ENCODE results near the gene SPR.

The SPR gene

GRCh38 chr2:72933207-72933606 is 46.0 kb downstream of the SPR start:
- no peak overlapping the region for H3K27ac ChIP-seq
- no peak for TF ChIP-seq ZFX (IDR thresholded peaks at IDR 0.05; ENCODE audit: borderline replicate concordance)
- TF ChIP-seq CTCF (IDR thresholded peaks at IDR 0.05): no peak

- TF ChIP-seq ZFX (IDR thresholded peaks at IDR 0.05; ENCODE audit: borderline replicate concordance) (no peak), CTCF (IDR thresholded peaks at IDR 0.05) (no peak)
Measured at GRCh38 chr2:72933646-72934151, 46.5 kb downstream of the SPR start.

GRCh38 chr2:72934683-72935610 is 47.7 kb downstream of the SPR start:
- TF ChIP-seq CTCF (IDR thresholded peaks at IDR 0.05) (peak; percentile 33), ZFX (IDR thresholded peaks at IDR 0.05; ENCODE audit: borderline replicate concordance) (no peak)
- H3K27ac ChIP-seq: no peak overlapping the region

More at GRCh38 chr2:72933646-72934151, 46.5 kb downstream of the SPR start:
- no peak overlapping the region for H3K27ac ChIP-seq

GRCh38 chr2:72935611-72935957 is 48.4 kb downstream of the SPR start:
- TF ChIP-seq ZFX (IDR thresholded peaks at IDR 0.05; ENCODE audit: borderline replicate concordance) (no peak), CTCF (IDR thresholded peaks at IDR 0.05) (no peak)
- no peak overlapping the region for H3K27ac ChIP-seq

GRCh38 chr2:72936660-72937355 is 49.6 kb downstream of the SPR start:
- TF ChIP-seq CTCF (IDR thresholded peaks at IDR 0.05): no peak
- TF ChIP-seq ZFX (IDR thresholded peaks at IDR 0.05; ENCODE audit: borderline replicate concordance): no peak
- no peak overlapping the region for H3K27ac ChIP-seq

GRCh38 chr2:72937356-72937669 is 50.1 kb downstream of the SPR start:
- no peak overlapping the region for H3K27ac ChIP-seq
- TF ChIP-seq CTCF (IDR thresholded peaks at IDR 0.05): no peak
- TF ChIP-seq ZFX (IDR thresholded peaks at IDR 0.05; ENCODE audit: borderline replicate concordance): no peak

GRCh38 chr2:72938455-72938854 is 51.2 kb downstream of the SPR start:
- H3K27ac ChIP-seq: no peak overlapping the region
- TF ChIP-seq ZFX (IDR thresholded peaks at IDR 0.05; ENCODE audit: borderline replicate concordance): no peak
- TF ChIP-seq CTCF (IDR thresholded peaks at IDR 0.05): no peak

Data from 22Rv1 (cell line).